Spinal cord (tissue), 10 donors: ENCODE measurements around the gene PYGL. TPM values are rescaled to one million over a fixed set of nuclear protein-coding genes. Genes with fewer than 3 reads are reported as not detected.
A peak's percentile ranks its signal among the peaks of the same experiment; 100 is the strongest.
"Not testable (repeated sequence)": the region's sequence is repeated elsewhere in the genome, so short reads cannot be mapped to it uniquely, and the experiment has no call there.

Experiments used
- DNase-seq, 6 donors: peaks; one replicate each; pipeline versions ENCODE4 v3.0.0 to v3.0.0-alpha.2; 2013 to 2015; ENCODE audit warnings: low spot score in 6 of 6, low read depth in 4 of 6
- H3K27ac ChIP-seq: one replicate; pipeline ENCODE4 v1.5.1; 2013; ENCODE audit warnings: low read depth, low read length, control low read depth
- H3K27me3 ChIP-seq: one replicate; pipeline ENCODE4 v1.6.1; 2013; ENCODE audit warnings: low read length; ENCODE audit not compliant: control insufficient read depth, insufficient read depth
- H3K36me3 ChIP-seq: one replicate; pipeline ENCODE4 v1.6.1; 2013; ENCODE audit warnings: low read length; ENCODE audit not compliant: control insufficient read depth, insufficient read depth
- H3K4me1 ChIP-seq: one replicate; pipeline ENCODE4 v1.6.1; 2013; ENCODE audit warnings: low read length; ENCODE audit not compliant: control insufficient read depth, insufficient read depth
- H3K4me3 ChIP-seq: one replicate; pipeline ENCODE4 v1.5.1; 2013; ENCODE audit warnings: low read depth, low read length, control low read depth
- H3K9me3 ChIP-seq: one replicate; pipeline ENCODE4 v1.6.1; 2013; ENCODE audit warnings: low read length; ENCODE audit not compliant: control insufficient read depth, insufficient read depth
- WGBS: methylation state at CpG from one replicate; pipeline ENCODE4 v1.1.5; 2013; ENCODE audit warnings: missing lambda C conversion rate; ENCODE audit not compliant: insufficient coverage; 5-methylcytosine and 5-hydroxymethylcytosine counted together
- polyA plus RNA-seq, 2 donors: library from polyadenylated mRNA; unstranded; fragments of 120-200 nt; gene quantifications; one replicate each; pipeline ENCODE4 v1.2.1, GENCODE V29; 2013; ENCODE audit not compliant: insufficient read length in 2 of 2
- total RNA-seq, 2 donors: library from RNA; depleted of rRNA in 1 of 2; stranded (reverse); fragments of 120-200 nt in 1 of 2; fragments of >200 nt in 1 of 2; gene quantifications; one replicate each; pipeline versions ENCODE4 v1.2.3 to v1.2.4, GENCODE V29; 2013 to 2014
- donor health status: healthy.

Gene PYGL
- total and polyA plus RNA-seq, 4 donors: 19.5 to 38.9 (median 27.9) TPM

- DNase-seq: peak in 1 of 6 donors; percentile 48
- H3K9me3 ChIP-seq: no peaks in the 10 kb centered on the region
- peaks cover 19% of the 10 kb centered on the region for H3K4me1 ChIP-seq
- no peaks in the 10 kb centered on the region for H3K36me3 ChIP-seq
- H3K27me3 ChIP-seq: peaks cover 10% of the 10 kb centered on the region
- 9% methylated on average over 25 of the region's 26 CpGs for WGBS
- H3K4me3 ChIP-seq: peak overlapping the region; percentile 63
- peak overlapping the region; percentile 52 for H3K27ac ChIP-seq
Measured at GRCh38 chr14:50943261-50943942, 881 bp downstream of the PYGL start.

GRCh38 chr14:50941638-50942037 is 2.6 kb downstream of the PYGL start:
- H3K27me3 ChIP-seq, H3K36me3 ChIP-seq, H3K9me3 ChIP-seq, H3K27ac ChIP-seq, DNase-seq, H3K4me3 ChIP-seq: not testable (repeated sequence)
- WGBS: 100% methylated on average over 5 of the region's 8 CpGs
- peaks cover 19% of the 10 kb centered on the region for H3K4me1 ChIP-seq

- no peak overlapping the region for H3K4me3 ChIP-seq
- H3K36me3 ChIP-seq: no peaks in the 10 kb centered on the region
- WGBS: 84% methylated on average over 6 of the region's 6 CpGs
- peaks cover 10% of the 10 kb centered on the region for H3K27me3 ChIP-seq
- peaks cover 19% of the 10 kb centered on the region for H3K4me1 ChIP-seq
- no peak for DNase-seq
- H3K9me3 ChIP-seq: no peaks in the 10 kb centered on the region
- no peak overlapping the region for H3K27ac ChIP-seq
Measured at GRCh38 chr14:50941151-50941550, 3.1 kb downstream of the PYGL start.

GRCh38 chr14:50937800-50938199 is 6.5 kb downstream of the PYGL start:
- WGBS: 84% methylated on average over 3 of the region's 4 CpGs
- Histone ChIP-seq H3K9me3 (no peaks in the 10 kb centered on the region), H3K4me3 (no peak overlapping the region), H3K36me3 (no peaks in the 10 kb centered on the region), H3K4me1 (no peaks in the 10 kb centered on the region), H3K27me3 (no peaks in the 10 kb centered on the region), H3K27ac (no peak overlapping the region)
- DNase-seq: no peak

- Histone ChIP-seq H3K4me3 (no peak overlapping the region), H3K36me3 (no peaks in the 10 kb centered on the region), H3K9me3 (no peaks in the 10 kb centered on the region), H3K4me1 (no peaks in the 10 kb centered on the region), H3K27ac (no peak overlapping the region), H3K27me3 (no peaks in the 10 kb centered on the region)
- DNase-seq: no peak
- WGBS: no CpG with 5 or more reads among the region's 2 CpGs
Measured at GRCh38 chr14:50937325-50937724, 7.0 kb downstream of the PYGL start.

GRCh38 chr14:50936882-50937281 is 7.4 kb downstream of the PYGL start:
- Histone ChIP-seq H3K36me3 (no peaks in the 10 kb centered on the region), H3K4me3 (no peak overlapping the region), H3K9me3 (no peaks in the 10 kb centered on the region), H3K27me3 (no peaks in the 10 kb centered on the region), H3K4me1 (no peaks in the 10 kb centered on the region), H3K27ac (no peak overlapping the region)
- no CpG with 5 or more reads among the region's 2 CpGs for WGBS
- no peak for DNase-seq

GRCh38 chr14:50936016-50936340 is 8.3 kb downstream of the PYGL start:
- H3K4me1 ChIP-seq: no peaks in the 10 kb centered on the region
- no peak overlapping the region for H3K27ac ChIP-seq
- H3K4me3 ChIP-seq: no peak overlapping the region
- H3K9me3 ChIP-seq: no peaks in the 10 kb centered on the region
- no peak for DNase-seq
- WGBS: 92% methylated on average over 2 of the region's 2 CpGs
- no peaks in the 10 kb centered on the region for H3K36me3 ChIP-seq
- no peaks in the 10 kb centered on the region for H3K27me3 ChIP-seq

GRCh38 chr14:50935126-50936015 is 8.9 kb downstream of the PYGL start:
- 92% methylated on average over 2 of the region's 5 CpGs for WGBS
- Histone ChIP-seq H3K9me3 (no peaks in the 10 kb centered on the region), H3K27me3 (no peaks in the 10 kb centered on the region), H3K4me3 (no peak overlapping the region), H3K27ac (no peak overlapping the region), H3K4me1 (no peaks in the 10 kb centered on the region), H3K36me3 (no peaks in the 10 kb centered on the region)
- no peak for DNase-seq

GRCh38 chr14:50932592-50933495 is 11.4 kb downstream of the PYGL start:
- 55% methylated on average over 2 of the region's 4 CpGs for WGBS
- no peaks in the 10 kb centered on the region for H3K4me1 ChIP-seq
- no peak overlapping the region for H3K4me3 ChIP-seq
- H3K27ac ChIP-seq: no peak overlapping the region
- no peaks in the 10 kb centered on the region for H3K9me3 ChIP-seq
- peak in 2 of 6 donors; percentile 58 to 68 for DNase-seq
- no peaks in the 10 kb centered on the region for H3K27me3 ChIP-seq
- no peaks in the 10 kb centered on the region for H3K36me3 ChIP-seq
